NCI-H2196 (cell line): Measurements from ENCODE around the gene NUTF2.

Experiments
- DNase-seq: peaks from one replicate; lab custom pipeline; 2025; ENCODE audit not compliant: unreplicated experiment; lab: John Stamatoyannopoulos, UW

Gene NUTF2

DNA sequence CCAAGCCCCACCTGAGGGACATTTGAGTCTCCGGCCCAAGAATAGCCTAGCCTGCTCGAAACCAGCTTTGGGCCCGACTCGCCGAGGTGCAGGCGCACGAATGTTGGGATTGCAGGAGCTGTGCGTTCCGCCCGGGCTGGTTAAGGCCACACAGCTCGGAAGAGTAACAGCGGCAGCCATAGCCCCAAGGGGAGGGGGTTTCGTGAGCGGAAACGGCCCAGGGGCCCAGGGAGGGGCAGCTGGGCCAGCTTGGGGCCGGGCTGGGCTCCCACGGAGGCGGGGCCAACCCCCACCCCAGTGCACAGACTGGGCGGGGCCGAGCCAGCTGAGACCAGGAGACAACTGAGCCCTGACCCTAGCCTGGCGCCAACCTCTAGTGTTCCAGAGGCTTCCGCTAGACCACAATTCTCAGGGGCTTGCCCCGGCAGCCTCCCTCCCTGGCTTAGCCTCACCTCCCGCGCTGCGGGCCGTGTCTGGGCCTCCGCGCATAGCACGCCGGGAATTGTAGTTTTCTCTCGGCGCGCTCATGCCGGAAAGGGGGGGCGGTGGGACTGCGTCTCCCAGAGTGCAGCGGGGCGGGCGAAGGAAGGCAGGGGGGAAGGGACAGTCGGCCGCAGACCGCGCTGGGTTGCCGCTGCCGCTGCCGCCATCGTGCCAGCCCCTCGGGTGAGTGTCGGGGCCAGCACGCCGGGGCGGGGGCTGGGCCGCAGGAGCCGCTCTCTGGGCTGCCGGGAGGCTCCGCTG, at the start of gene NUTF2:
Gene NUTF2 (plus strand): TSS at position 614 of the 744 bp plus-strand sequence. CDS start 18,198 bp downstream, outside the sequence.
- DNase-seq, result peak; percentile 85

DNA sequence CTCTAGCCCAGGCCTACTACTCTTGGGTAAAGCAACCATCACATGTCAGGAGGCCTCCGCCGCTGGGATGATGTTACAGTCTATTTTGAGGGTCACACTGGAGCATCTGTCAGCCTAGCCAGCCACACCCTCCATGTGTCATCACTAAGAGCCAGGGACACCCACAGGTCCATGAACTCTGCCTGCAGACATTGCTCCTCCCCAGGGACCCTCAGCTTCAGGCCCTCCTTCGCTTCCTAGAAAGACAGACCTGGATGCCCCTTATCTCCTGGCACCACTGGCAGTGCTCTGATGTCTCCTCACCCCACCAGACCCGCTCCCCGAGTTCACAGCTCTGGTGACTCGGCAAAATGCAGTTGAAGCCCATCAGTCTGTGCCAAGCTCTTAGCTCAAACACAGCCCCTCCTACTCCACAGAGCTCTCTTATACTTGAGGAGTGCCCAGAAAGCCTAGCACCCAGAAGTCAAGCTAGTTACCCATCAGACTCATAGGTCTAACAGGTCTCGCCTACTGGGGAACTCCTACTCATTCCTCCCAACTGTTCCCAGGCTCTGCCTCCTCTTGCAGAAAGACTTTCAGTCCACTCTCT, 46.3 kb upstream of the NUTF2 start:
- DNase-seq, result no peak

DNA sequence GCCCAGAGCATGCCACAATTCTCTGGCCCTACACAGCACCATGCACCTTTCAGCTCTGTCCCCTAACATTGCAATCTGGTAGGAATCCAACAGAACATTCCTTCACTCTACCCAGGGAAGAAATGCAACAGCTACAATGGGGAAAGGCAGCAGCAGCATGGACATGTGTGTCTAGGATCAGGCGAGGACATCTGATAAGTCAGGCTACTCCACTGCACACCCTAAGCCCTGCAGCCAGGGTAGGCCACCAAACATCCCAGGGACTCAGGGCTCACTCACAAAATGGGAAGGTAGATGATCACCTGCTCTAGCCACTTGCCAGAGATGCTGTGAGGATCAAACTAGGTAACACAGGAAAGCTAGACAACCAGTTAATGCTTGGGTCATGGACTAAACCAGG, 45.5 kb upstream of the NUTF2 start:
- no peak for DNase-seq

DNA sequence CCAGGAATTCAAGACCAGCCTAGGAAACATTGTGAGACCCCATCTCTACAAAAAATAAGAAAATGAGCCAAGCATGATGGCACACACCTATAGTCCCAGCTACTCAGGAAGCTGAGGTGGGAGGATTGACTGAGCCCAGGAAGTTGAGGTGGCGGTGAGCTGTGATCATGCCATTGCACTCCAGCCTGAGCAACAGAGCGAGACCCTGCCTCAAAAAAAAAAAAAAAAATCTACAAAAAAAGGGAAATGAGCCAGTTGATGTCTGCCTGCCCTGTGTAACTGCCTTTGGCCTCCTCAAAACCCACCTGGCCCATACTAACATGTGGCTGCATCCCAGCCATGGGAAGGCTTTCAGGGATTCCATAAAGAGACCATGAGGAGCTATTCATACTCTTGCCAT, 44.9 kb upstream of the NUTF2 start:
- no peak for DNase-seq

- DNase-seq, result no peak
Measured at GRCh38 chr16:67803894-67804293, 42.8 kb upstream of the NUTF2 start.

GRCh38 chr16:67804853-67805542, 41.7 kb upstream of the NUTF2 start:
- no peak for DNase-seq

DNA sequence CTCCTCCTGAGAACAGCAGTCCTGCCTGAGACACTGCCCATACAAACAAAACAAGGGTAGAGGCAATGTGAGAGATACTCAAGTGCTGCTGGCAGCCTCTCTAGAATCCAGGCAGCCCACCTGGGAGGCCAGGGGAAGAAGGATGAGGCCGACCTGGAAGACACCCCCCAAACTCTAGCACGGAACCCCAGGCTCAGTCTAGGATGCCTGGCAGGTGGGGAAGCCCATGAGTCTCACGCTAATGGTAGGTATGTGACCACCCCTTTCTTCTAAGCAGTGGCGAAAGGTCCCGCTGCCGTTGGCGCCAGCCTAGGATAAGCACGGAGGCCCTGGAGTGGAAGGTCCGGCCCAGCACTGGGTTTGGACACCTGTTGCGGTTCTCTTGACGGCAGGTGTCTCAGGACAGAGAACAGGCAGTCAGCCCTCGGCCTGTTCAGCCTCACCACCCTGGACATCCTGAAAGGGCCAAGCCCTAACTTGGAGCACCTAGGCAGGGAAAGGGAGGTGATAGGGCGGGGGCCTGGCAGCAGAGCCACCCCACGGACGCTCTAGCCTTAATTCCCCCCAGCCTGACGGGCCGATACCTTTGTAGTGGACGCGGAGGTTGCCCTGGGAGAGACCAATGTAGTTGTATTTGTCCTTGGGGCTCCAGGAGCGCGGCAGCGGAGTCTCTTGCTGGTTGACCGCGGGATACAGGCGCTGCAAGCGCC, 40.9 kb upstream of the NUTF2 start:
- no peak for DNase-seq

GRCh38 chr16:67806428-67807147, 40.1 kb upstream of the NUTF2 start, which contains the start of the genes RANBP10 and TSNAXIP1:
TSS of gene RANBP10 (minus strand) at chr16:67806560. CDS start at chr16:67806536, 24 bp downstream.
TSS of gene TSNAXIP1 (plus strand) at chr16:67806889. CDS start at chr16:67807150, 261 bp downstream.
- peak; percentile 92 for DNase-seq

GRCh38 chr16:67807148-67807682, 39.5 kb upstream of the NUTF2 start:
- no peak for DNase-seq

- no peak for DNase-seq
Measured at GRCh38 chr16:67811899-67812298, 34.8 kb upstream of the NUTF2 start.

GRCh38 chr16:67814567-67814966, 32.2 kb upstream of the NUTF2 start:
- no peak for DNase-seq

DNA sequence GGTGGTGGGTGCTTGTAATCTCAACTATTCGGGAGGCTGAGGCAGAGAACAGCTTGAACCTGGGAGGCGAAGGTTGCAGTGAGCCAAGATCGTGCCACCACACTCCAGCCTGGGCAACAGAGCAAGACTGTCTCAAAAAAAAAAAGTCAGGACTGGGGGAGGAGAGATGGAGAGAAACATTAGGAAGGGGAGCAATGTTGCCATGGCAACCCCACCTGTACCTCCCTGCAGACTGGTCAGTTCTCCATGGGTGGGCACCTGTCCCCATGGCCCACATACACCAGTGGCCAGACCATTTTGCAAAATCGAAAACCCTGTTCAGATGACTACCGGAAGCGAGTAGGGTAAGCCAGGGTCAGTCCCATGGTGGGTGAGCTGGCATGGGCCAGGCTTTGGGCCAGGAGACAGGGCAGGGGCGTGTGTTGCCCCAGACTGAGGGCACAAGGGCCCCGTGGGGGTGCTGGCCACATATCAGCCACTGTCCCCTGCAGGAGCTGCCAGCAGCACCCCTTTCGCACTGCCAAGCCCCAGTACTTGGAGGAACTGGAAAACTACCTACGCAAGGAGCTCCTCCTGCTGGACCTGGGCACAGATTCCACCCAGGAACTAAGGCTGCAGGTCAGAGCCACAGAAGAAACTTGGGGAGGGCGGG, 26.0 kb upstream of the NUTF2 start:
- no peak for DNase-seq

DNA sequence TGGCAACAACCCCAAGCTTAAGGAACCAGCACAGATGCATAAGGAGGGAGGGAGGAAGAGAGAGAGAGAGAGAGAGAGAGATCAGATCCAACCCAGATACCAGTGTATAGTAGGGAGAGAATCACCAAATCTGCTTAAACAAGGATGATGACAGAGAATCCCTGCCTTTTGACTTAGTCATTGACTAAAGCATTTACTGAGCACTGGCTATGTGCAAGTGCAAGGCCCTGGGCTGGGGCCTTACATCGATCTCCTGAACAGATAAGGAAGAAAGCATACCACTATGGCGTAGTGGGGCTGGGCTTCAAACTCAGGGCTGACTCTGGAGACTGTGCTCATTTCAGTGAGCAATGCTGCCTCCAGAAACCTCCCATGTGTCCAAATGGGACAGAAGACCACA, 24.2 kb upstream of the NUTF2 start:
- no peak for DNase-seq

DNA sequence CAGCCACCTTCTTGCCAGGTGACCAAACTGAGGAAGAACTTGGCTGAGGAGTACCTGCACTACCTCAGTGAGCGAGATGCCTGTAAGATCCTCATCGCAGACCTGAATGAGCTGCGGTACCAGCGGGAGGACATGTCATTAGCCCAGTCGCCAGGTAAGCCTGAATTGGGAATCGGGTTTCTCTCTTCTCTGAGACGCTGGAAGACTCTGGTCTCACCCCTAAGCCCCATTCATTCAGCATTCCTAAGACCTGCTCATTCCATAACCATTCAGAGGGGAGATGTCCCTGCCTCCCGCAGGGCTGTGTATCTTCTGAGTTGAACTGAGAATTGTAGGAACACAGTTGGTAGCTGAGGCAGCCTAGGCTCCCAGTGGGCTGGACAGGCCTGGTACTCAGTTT, 21.6 kb upstream of the NUTF2 start:
- no peak for DNase-seq

GRCh38 chr16:67825906-67826305, 20.8 kb upstream of the NUTF2 start:
- DNase-seq, result no peak

DNA sequence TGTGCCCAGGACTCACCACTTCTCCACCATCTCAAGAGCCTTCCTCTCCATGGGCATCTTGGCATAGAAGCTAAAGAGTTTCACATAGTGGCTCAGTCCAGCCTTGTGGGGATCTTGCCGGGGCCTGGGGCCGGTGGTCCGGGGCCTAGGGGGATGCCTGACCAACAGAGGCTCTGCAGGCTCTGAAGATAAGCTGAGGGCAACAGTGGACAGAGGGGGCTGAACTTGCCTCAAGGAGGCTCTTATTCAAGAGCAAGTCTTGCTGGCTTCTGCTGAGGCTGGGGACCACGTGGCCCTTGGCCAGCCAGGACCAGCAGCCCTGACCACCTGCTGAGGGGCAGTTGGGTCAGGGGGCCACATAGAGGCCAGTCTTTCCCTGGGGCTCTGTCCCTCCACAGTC, 18.1 kb upstream of the NUTF2 start:
- DNase-seq, result no peak

DNA sequence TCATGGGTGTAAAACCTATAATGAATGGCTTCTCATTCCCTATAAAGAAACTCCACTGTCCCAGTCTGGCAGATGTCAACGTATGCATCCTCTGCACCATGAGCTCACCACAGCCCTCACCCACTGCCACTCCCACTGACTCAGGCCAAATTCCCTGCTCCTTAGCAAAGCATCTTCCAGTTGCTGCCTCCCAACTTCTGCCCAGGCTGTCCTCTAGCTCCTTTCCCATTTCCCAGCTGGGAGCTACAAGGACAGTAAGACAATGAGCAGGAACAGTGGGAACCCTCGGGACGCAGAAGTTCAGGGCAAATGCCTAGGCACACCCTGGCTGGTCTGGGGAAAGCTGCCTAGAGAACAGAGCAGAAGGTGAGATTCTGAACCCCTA, 13.7 kb upstream of the NUTF2 start:
- no peak for DNase-seq

- DNase-seq, result peak; percentile 77
Measured at GRCh38 chr16:67833415-67834241, 13.1 kb upstream of the NUTF2 start.

DNA sequence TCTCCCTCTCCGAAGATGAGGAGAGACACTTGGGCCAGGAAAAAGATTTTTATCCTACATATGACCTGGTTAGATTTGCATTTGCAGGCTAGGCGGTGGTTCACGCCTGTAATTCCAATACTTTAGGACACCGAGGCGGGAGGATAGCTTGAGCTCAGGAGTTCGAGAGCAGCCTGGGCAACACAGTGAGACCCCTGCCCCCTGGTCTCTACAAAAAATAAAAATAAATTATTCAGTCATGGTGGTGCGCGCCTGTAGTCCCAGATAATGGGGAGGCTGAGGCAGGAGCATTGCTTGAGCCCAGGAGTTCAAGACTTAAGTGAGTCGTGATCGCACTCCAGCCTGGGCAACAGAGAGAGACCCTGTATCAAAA, 12.5 kb upstream of the NUTF2 start:
- no peak for DNase-seq
